NCI-H2171 treated with DMSO at 0.1 percent for 48 hours (cell line): ENCODE data around the gene KRCC1.
"Not testable (repeated sequence)": the region's sequence is repeated elsewhere in the genome, so short reads cannot be mapped to it uniquely, and the experiment has no call there.

Experiments
- DNase-seq: peaks from one replicate; lab custom pipeline; 2025; lab: John Stamatoyannopoulos, UW

KRCC1 gene

DNA sequence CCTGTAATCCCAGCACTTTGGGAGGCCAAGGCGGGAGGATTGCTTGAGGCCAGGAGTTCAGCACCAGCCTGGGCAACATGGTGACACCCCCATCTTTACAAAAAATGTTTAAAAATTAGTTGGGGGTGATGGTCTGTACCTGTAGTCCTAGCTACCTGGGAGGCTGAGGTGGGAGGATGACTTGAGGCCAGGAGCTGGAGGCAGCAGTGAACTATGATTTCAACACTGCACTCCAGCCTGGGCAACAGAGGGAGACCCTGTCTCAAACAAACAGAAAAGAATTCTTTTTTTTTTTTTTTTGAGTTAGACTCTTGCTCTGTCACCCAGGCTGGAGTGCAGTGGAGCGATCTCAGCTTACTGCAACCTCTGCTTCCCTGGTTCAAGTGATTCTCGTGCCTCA, 55.1 kb downstream of the KRCC1 start:
- not testable (repeated sequence) for DNase-seq

DNA sequence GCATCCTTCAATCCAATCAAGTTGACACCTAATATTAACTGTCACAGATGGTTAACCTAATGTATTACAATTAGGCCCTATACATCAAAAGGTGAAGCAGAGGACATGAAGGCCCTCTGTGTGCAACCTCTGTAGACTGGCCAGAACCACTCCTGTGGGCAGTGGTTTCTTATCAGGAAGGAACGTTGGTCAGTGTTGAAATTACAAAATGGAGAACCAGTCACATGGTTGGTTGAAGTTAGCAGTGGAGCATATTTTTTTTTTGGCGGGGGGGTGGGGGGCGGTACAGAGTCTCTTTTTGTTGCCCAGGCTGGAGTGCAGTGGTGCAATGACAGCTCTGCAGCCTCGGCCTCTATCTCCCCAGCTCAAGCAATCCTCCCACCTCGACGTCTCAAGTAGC, 59.0 kb downstream of the KRCC1 start:
- DNase-seq, result no peak

DNA sequence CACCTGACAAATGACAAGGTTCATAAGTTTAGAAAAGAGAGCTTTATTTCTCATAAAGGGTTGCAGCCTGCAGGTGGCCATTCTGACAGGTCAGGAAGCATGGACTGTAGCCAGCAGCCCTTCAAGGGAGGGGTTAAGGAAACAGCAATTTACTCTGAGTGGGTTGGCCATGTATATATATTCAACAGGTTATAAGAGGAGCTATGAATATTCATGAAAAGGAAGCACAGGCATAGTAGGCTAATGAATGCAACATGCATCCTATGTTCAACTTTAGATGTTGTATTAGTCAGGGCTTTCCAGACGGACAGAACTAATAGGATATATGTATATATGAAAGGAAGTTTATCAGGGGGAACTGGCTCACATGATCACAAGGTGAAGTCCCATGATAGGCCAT, 59.8 kb downstream of the KRCC1 start:
- DNase-seq, result no peak

DNA sequence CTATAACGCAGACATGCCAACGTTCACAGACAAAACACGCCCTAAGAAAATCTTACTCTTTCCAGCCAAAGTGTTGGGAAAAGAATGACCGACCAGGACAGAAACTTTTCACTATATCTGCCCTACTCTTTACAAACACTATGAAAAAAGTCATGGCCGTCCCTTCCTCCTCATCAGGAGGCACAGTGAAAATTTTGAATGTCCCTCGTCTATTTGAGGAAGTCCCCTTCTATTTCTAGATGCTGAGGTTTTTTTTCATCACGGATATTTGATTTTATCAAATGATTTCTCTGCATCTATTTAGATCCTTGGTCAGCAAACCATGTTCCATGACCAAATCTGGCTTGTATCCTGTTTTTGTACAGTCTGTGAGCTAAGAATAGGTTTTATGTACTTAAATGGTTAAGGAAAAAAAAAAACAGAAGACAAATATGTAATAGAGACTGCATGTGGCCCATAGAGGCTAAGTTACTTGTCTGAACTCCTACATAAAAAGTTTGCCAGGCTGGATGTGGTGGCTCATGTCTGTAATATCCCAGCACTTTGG, 61.2 kb downstream of the KRCC1 start:
- DNase-seq, result not testable (repeated sequence)

DNA sequence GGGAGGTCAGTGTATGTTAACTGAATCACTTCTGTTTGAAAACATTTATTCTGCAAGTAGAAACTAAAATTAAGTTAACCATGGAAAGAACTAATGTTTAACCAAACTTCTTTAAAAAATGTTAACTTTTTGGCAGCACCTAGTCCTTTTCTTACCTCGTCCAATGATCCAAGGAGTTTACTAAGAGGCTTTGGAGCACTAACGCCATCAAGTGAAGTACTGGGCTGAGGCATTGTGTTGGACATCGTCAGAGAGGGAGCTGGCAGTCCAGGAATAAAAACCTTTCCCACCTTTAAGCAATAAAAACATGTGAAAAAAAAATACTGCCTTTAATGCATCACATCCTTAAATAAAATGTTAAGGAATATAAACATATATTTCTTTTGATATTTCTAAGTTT, 63.0 kb downstream of the KRCC1 start:
- not testable (repeated sequence) for DNase-seq

DNA sequence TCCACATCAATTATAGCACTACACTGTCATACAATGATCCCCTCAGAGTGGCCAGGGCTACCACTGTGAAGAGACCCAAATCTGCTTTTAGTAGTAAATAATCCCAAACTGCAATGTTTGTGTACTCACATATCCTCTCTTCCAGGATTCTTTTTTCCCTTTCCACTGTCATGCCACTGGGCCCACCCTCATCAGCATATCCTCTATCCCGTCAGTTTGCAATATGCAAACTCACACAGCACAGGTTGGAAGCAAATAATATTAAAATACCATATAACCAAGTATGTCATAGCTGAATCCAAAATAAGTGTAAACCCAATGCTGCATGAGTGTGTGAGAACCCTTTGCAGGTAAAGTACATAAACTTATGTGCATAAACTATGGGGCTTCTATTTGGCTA, 68.1 kb downstream of the KRCC1 start:
- DNase-seq, result not testable (repeated sequence)

DNA sequence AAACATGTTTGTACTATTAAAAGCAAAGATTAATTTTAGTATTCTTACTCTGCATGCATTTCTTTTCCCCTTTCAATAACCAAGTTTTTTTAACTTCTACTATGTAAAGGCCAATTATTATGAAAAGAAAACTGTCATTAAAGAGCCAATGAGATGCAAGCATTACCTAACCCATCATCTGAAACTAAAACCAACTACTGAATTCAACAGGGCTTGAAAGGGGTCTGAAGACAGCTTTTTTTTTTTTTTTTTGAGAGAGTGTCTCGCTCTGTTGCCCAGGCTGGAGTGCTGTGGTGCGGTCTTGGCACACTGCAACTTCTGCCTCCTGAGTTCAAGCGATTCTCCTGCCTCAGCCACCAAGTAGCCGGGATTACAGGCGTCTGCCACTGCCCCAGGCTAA, 69.7 kb downstream of the KRCC1 start:
- not testable (repeated sequence) for DNase-seq

DNA sequence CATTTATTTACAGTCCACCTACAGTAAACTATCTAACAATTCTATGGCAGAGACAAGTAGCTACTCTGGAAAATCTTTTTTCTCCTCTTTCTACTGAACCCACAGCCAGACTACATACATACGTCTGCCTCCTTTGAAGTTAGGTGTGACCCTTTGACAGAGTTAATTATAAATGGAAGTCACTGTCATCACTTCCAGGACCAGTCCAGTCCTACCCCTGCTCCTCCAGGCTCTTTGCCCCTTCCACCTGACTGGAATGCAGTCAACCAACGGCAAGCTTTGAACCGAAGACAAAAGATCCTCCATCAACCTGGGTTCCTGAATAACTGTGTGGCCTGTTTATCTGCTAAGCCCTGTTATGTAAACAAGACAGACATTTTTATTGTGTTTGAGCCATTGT, 74.4 kb downstream of the KRCC1 start:
- DNase-seq, result not testable (repeated sequence)
